ENCODE data around the gene L3MBTL2. TPM values are rescaled to one million over a fixed set of nuclear protein-coding genes. Genes with fewer than 3 reads are reported as not detected.

L3MBTL2 gene
- total RNA-seq, 1 experiment from 2014 or later = 24.7 TPM

GRCh38 chr22:41198027-41198580 lies 7.0 kb upstream of the L3MBTL2 start (continued):
- TF ChIP-seq, protein P1, sequence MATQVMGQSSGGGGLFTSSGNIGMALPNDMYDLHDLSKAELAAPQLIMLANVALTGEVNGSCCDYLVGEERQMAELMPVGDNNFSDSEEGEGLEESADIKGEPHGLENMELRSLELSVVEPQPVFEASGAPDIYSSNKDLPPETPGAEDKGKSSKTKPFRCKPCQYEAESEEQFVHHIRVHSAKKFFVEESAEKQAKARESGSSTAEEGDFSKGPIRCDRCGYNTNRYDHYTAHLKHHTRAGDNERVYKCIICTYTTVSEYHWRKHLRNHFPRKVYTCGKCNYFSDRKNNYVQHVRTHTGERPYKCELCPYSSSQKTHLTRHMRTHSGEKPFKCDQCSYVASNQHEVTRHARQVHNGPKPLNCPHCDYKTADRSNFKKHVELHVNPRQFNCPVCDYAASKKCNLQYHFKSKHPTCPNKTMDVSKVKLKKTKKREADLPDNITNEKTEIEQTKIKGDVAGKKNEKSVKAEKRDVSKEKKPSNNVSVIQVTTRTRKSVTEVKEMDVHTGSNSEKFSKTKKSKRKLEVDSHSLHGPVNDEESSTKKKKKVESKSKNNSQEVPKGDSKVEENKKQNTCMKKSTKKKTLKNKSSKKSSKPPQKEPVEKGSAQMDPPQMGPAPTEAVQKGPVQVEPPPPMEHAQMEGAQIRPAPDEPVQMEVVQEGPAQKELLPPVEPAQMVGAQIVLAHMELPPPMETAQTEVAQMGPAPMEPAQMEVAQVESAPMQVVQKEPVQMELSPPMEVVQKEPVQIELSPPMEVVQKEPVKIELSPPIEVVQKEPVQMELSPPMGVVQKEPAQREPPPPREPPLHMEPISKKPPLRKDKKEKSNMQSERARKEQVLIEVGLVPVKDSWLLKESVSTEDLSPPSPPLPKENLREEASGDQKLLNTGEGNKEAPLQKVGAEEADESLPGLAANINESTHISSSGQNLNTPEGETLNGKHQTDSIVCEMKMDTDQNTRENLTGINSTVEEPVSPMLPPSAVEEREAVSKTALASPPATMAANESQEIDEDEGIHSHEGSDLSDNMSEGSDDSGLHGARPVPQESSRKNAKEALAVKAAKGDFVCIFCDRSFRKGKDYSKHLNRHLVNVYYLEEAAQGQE (IDR thresholded peaks at IDR 0.05; ENCODE audit: low read depth) = no peak

DNA sequence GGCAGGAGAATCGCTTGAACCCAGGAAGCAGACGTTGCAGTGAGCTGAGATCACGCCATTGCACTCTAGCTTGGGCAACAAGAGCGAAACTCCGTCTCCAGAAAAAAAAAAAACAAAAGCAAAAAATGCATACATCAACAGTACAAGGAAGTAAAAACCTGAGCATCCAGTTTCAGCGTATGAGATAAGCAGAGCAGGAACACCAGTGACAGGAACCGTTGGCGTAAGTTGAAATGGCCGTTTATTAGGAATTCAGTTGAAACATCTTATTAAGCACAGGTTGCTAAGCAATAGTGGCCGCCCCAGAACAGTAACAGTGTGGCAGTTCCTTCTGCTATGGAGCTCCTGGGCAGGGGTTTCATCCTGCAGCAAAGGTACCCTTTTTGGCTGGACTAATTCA lies 4.0 kb upstream of the L3MBTL2 start:
- Histone ChIP-seq H3K4me3 (replicated peaks in 1 of 2; ENCODE audit: low read depth in 1 of 2, low read length in 2 of 2) (no peak overlapping the region), H3K9me3 (ENCODE audit: control insufficient read depth in 1 of 2, insufficient read depth in 1 of 2, low read depth in 1 of 2, low read length in 2 of 2) (no peaks in the 10 kb centered on the region), H4K20me1 (ENCODE audit: insufficient read depth) (no peaks in the 10 kb centered on the region), H3K9me2 (ENCODE audit: insufficient read depth) (no peaks in the 10 kb centered on the region), H3K9ac (ENCODE audit: low read length) (no peak overlapping the region), H3K79me2 (ENCODE audit: insufficient read depth, low read length) (peaks cover 10% of the 10 kb centered on the region), H3K4me1 (ENCODE audit: control insufficient read depth in 1 of 2, insufficient read depth in 2 of 2, low read length in 2 of 2) (peaks cover 4 to 32% of the 10 kb centered on the region in 2 experiments), H2AFZ (ENCODE audit: low read depth, low read length, poor library complexity, severe bottlenecking) (no peak overlapping the region), H3K27me3 (ENCODE audit: insufficient read depth, low read length) (no peaks in the 10 kb centered on the region), H3K27ac (ENCODE audit: low read depth, low read length) (no peak overlapping the region), H3K36me3 (ENCODE audit: control insufficient read depth in 1 of 2, insufficient read depth in 2 of 2, low read length in 2 of 2) (no peaks in the 10 kb centered on the region), H3K4me2 (ENCODE audit: low read length) (no peak overlapping the region)
- TF ChIP-seq ZNF274 (IDR thresholded peaks at IDR 0.05; ENCODE audit: low read depth, low read length) (no peak), ZBTB33 (IDR thresholded peaks at IDR 0.05; ENCODE audit: extremely low read depth, insufficient replicate concordance, low read length) (no peak), TCF7L2 (IDR thresholded peaks at IDR 0.05; ENCODE audit: borderline replicate concordance, extremely low read depth, insufficient read depth, insufficient read length) (no peak), EZH2phosphoT487 (IDR thresholded peaks at IDR 0.05; ENCODE audit: borderline replicate concordance) (no peak), RAD21 (IDR thresholded peaks at IDR 0.05; ENCODE audit: low read depth) (no peak), EZH2 (IDR thresholded peaks at IDR 0.05) (no peak), FOSL1 (IDR thresholded peaks at IDR 0.05; ENCODE audit: low read depth) (no peak), YY1 (IDR thresholded peaks at IDR 0.05; ENCODE audit: extremely low read depth, insufficient replicate concordance, low read depth, low read length) (no peak), CEBPB (IDR thresholded peaks at IDR 0.05; ENCODE audit: low read depth) (no peak), JUND (IDR thresholded peaks at IDR 0.05) (no peak), SP1 (IDR thresholded peaks at IDR 0.05; ENCODE audit: low read depth) (no peak)
- TF ChIP-seq, protein P2, sequence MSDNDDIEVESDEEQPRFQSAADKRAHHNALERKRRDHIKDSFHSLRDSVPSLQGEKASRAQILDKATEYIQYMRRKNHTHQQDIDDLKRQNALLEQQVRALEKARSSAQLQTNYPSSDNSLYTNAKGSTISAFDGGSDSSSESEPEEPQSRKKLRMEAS (IDR thresholded peaks at IDR 0.05) = no peak
- intact Hi-C loops (cut with micrococcal nuclease) = no loop called here
- no TSS peak for BruUV-seq (replicated peaks)
- ChIA-PET CTCF (no interaction called here), RAD21 (ENCODE audit: low non-redundant PET in 1 of 2, low total read pairs in 2 of 2, uncharacterized antibody in 2 of 2, unreplicated experiment in 2 of 2) (no interaction called here), POLR2A (no interaction called here)
- ATAC-seq (no peak), DNase-seq (ENCODE audit: low read depth, low spot score) (no peak)

Data from HCT116 (cell line).